ENCODE measurements around the gene CDKN2D.

The CDKN2D gene

GRCh38 chr19:10568826-10569651 is at the start of gene CDKN2D:
TSS of gene CDKN2D (minus strand) at chr19:10568979. CDS start at chr19:10568653, 326 bp downstream.
- FAIRE-seq = peak; percentile 99

DNA sequence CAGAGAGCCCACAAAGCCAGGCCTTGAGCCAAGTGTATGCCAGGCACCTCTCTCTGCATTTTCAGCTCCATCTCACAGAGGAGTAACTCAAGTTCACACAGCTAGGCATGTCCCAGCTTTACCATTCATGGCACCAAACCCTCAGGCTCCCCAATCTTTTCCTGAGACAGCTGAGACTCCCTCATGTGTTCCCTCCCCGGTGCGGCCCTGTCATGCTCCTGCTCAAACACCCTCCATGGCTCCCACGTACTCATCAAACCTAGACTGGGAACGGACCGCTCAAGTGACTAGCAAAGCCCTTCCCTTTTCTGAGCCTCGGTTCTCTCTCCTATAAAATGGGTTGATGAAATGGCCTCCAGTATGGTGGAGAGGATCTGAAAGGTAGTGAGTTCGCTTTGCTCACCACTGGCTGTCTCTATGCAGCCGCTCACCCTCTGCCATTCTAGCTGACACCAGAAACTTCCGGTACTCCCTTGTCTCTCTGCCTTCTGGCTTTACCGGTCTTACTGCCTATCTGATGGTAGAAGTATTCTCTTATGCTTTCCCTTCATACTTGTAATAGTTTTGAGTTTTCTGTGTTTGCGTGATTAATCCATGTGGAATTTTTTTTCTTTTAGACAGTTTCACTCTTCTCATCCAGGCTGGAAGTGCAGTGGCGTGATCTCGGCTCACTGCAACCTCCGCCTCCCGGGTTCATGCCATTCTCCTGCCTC is 48.8 kb upstream of the CDKN2D start:
- FAIRE-seq = no peak
- DNase-seq (ENCODE audit: insufficient read length, low spot score) = peak; percentile 80

More at GRCh38 chr19:10568826-10569651, at the start of gene CDKN2D:
- DNase-seq (ENCODE audit: insufficient read length, low spot score) = peak; percentile 95

DNA sequence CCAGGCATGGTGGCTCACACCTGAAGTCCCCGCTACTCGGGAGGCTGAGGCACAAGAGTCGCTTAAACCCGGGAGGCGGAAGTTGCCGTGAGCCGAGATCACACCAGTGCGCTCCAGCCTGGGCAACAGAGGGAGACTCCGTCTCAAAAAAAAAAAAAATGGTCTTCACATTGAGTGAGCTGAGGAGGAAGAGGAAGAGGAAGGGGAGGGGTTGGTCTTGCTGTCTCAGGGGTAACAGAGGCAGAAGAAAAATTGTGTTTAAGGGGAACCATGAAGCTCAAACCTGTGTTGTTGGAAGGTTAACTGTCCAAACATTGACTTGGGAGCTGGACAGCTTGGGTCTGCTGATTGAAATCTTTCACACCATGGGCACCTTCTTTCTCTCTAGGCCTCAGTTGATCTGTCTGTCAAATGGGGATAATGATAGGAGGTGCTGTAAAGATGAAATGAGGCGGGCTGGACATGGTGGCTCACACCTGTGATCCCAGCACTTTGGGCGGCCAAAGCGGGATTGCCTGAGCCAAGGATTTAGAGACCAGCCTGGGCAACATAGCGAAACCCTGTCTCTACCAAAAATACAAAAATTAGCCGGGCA is 46.7 kb upstream of the CDKN2D start:
- FAIRE-seq (no peak), DNase-seq (ENCODE audit: insufficient read length, low spot score) (no peak)

DNA sequence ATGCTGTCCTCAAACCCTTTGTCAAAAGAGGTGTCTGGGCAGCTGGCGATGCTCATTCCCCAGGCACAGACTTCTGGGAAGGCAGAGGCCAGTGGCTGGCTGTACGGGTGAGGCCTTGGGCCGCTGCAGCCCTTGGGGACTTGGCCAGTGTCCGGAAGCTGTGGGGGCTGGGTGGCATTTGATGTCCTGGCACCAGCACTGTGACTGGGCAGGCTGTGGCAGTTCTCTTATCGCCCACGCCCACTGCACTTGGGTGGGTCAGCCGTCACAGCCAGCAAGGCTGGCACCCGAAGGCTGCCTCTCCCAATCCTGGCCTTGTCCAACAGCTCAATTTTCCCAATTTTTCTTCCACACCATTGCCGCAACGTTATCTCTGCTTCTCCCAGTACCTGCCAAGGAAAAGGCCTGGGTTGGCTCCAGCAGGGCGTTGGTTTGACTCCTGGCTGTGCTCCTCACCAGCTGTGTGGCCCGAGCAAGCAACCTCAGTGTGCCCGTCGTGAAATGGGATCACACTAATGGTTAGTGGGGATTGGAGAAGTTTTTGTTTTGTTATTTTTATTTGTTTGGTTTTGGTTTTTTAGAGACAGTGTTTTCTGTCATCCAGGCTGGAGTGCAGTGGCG is 43.8 kb upstream of the CDKN2D start:
- DNase-seq (ENCODE audit: insufficient read length, low spot score) (no peak), FAIRE-seq (no peak)

- DNase-seq (ENCODE audit: insufficient read length, low spot score) = no peak
- no peak for FAIRE-seq
Measured at GRCh38 chr19:10611907-10612306, 43.1 kb upstream of the CDKN2D start.

GRCh38 chr19:10604460-10604980 is 35.7 kb upstream of the CDKN2D start:
- FAIRE-seq (no peak), DNase-seq (ENCODE audit: insufficient read length, low spot score) (no peak)

DNA sequence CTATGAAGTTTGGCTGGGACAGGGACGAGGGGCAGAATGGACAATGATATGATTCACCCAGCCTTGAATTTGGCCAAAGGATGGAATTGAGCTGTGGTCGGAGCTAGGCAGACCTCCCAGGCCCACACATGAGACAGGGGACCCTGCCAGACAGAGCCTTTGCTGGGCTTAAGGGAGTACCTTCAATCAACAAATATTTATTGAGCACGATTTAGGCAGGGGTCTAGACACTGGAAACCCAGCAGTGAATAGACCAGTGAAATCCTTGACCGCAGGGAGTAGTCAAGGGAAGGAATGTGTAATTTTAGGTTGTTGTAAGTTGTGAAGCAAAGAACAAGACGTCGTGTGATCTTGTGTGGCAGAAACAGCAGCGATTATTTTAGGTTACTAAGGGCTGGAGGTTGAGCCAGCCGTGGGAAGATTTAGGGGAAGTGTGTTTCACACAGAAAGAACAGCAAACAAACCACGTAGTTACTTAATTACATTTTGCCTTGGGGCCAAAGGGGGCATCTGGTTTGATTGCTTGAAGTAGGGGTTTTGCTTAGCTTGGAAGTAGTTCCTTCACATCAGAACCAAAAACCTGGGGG is 35.2 kb upstream of the CDKN2D start:
- FAIRE-seq (no peak), DNase-seq (ENCODE audit: insufficient read length, low spot score) (no peak)

GRCh38 chr19:10603084-10603872 is 34.5 kb upstream of the CDKN2D start:
- FAIRE-seq = no peak
- no peak for DNase-seq (ENCODE audit: insufficient read length, low spot score)

GRCh38 chr19:10602330-10603083 is 33.7 kb upstream of the CDKN2D start:
- FAIRE-seq (no peak), DNase-seq (ENCODE audit: insufficient read length, low spot score) (peak; percentile 91)

DNA sequence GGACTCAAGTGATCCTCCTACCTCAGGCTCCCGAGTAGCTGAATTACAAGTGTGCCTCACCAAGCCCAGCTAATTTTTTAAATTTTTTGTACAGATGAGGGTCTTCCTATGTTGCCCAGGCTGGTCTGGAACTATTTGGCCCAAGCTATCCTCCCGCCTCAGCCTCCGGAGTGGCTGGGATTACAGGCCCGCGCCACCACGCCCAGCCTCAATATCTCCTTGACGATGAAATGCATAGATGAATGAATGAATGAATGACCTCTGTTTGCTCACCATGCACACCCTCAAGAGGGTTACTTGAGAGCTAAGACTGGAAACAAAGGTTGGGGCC is 33.2 kb upstream of the CDKN2D start:
- no peak for FAIRE-seq
- no peak for DNase-seq (ENCODE audit: insufficient read length, low spot score)

DNA sequence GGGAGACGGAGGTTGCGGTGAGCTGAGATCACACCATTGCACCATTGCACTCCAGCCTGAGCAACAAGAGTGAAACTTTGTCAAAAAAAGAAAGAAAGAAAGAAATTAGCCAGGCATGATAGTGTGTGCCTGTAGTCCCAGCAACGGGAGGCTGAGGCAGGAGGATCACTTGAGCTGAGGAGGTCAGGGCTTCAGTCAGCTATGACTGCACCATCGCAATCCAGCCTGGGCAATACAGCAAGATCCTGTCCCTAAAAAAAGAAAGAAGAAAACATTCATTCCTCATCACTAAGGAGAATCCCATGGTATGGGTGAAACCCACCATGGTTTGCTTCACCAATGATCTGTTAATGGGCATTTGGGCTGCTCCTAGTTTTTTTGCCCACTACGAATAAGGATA is 31.4 kb upstream of the CDKN2D start:
- FAIRE-seq = no peak
- no peak for DNase-seq (ENCODE audit: insufficient read length, low spot score)

DNA sequence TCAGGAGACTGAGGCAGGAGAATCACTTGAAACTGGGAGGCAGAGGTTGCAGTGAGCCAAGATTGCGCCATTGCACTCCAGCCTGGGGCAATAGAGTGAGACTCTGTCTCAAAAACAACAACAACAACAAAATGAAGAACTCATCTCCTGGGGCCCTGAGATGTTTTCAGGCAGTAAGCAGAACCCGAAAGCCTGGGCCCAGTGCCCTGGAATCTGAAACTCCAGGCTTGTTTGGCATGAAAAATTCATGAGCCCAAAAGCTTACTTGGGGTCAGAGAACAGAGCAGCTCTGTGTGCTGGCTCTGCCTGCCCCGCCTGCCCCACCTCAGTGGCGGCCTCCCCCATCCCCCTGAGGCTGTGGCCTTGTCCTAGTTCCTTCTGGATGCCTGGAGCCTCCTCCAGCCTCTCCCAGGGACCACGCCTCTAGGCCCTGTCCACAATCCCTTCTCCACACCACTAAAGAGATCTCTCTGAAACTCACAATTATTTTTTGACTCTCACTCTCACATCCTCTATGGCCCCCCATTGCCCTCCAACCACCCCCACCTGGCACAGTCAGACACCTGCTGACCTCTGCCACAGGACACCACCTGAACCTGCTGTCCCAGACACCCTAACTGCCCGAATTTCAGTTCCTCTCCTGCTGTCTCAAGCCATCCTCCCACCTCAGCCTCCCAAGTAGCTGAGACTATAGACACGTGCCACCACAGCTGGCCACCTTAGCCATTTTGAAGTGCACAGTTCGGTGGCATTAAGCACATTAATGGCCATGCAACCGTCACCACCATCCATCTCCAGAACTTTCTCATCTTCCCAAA is 25.2 kb upstream of the CDKN2D start:
- DNase-seq (ENCODE audit: insufficient read length, low spot score) (no peak), FAIRE-seq (no peak)

DNA sequence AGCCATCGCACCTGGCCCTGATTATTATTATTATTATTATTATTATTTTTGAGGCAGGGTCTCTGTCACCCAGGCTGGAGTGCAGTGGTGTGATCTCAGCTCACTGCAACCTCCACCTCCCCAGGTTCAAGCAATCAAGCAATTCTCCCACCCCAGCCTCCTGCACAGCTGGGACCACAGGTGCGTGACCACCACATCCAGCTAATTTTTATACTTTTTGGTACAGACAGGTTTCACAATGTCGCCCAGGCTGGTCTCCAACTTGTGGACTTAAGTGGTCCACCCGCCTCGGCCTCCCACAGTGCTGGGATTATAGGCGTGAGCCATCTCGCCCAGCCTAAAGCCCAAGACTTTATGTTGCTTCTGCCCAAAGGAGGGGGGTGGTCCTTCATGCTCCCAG is 24.4 kb upstream of the CDKN2D start:
- FAIRE-seq (no peak), DNase-seq (ENCODE audit: insufficient read length, low spot score) (no peak)

- DNase-seq (ENCODE audit: insufficient read length, low spot score) = no peak
- FAIRE-seq = no peak
Measured at GRCh38 chr19:10587839-10588150, 19.0 kb upstream of the CDKN2D start.

- DNase-seq (ENCODE audit: insufficient read length, low spot score) = no peak
- no peak for FAIRE-seq
Measured at GRCh38 chr19:10587022-10587838, 18.5 kb upstream of the CDKN2D start, which contains the start of gene AP1M2. TSS of gene AP1M2 (minus strand) at chr19:10587312. CDS start at chr19:10587231, 81 bp downstream.

- FAIRE-seq (no peak), DNase-seq (ENCODE audit: insufficient read length, low spot score) (no peak)
Measured at GRCh38 chr19:10586396-10586795, 17.6 kb upstream of the CDKN2D start.

DNA sequence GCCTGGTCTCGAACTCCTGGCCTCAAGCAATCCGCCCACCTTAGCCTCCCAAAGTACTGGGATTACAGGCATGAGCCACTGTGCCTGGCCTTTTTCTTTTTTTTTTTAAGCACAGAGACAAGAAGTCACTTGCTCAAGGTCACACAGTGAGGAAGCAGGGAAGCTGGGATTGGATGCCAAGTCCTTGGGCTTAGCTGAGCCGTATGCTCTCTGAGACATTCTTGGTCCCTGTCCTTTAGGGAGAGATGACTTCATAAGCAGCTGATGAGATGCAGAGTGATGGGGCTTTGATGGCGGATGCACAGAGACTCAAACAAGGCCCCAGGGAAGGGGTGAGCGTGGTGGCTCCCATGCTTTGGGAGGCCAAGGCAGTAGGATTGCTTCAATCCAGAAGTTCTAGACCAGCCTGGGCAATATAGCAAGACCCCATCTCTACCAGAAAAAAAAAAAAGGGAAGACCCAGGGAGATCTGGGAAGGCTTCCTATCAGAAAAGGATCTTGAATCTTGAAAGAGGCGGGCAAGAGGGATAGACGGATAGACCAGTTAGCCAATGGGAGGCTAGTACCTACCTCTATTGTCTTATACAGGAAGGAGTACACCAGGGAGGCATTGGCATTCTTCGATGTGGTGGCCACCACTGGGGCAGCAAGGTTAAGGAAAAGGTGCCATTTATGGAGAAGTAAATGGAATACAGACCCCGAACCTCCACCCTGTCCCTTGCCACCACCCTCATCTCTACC is 14.4 kb upstream of the CDKN2D start:
- FAIRE-seq (no peak), DNase-seq (ENCODE audit: insufficient read length, low spot score) (no peak)

Data from HTR-8/SVneo (cell line).